ENCODE results near the gene SLC16A5.

DNA sequence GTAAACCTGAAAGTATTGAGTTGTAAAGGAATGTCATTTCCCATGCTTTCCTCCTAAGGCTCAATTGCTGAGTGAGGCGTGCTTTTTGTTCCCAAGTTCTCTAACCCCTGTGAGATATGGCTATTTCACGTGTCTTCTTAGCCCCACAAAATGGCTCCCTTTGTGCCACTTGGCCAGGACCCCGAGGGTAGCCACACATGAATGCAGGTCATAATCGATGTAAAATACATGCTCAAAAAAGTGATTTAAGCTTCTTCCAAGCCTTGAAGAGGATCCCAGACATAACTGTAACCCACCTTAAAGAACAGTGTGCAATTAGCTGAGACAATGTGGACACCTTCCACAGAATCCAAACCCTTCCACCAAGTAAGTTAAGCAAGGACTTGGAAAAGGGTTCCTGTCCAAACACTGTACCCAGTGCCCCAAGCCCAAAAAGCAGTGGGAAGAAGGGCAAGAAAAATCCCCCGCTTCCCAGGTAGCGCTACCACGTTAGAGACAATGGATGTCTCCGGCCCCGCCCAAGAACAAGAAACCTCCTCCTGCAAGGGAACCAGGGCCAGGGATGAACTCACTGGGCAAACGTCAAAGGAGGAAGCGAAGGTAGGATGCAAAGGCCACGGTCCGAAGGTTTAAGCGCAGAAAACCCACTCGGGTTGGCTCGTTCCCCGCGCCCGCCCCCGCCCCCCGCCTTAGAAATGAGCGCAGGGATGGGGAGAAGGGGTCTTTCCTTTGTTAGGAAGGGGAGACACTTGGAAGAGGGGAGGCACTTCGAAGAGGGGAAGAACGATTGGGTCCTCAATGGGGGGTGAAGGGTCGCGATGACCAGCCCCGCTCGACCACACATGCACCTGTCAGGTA lies 65.4 kb downstream of the SLC16A5 start:
- TF ChIP-seq EZH2 (IDR thresholded peaks at IDR 0.05; ENCODE audit: insufficient read depth, poor library complexity, severe bottlenecking) (no peak), EZH2phosphoT487 (IDR thresholded peaks at IDR 0.05; ENCODE audit: insufficient read depth, low read depth) (no peak)
